Left cardiac atrium (tissue), 4 donors: ENCODE measurements around the gene IFI27L1. TPM values are rescaled to one million over a fixed set of nuclear protein-coding genes. Genes with fewer than 3 reads are reported as not detected.

Experiments
- ATAC-seq, 2 donors: fragments of 200-7000 bp; cut with Tn5 transposase; one replicate each; pipeline ENCODE4 v1.9.1; 2020; ENCODE audit warnings: mild to moderate bottlenecking in 2 of 2, moderate library complexity in 2 of 2
- DNase-seq: peaks from one replicate; pipeline ENCODE4 v3.0.0-alpha.2; 2020
- intact Hi-C, 2 donors: fragments of 100-400 bp; cut with DNase I; formaldehyde crosslinking; loops; one replicate each; pipeline versions ENCODE4 v1.14.1 to v1.15.1; 2022 to 2023
- total RNA-seq, 2 donors: library from RNA; stranded (reverse); fragmentation: NEBNext Ultra II Directional; extraction: Animal tissue kit (Norgen Biotek cat#: 25700); gene quantifications; one replicate each; pipeline ENCODE4 v1.2.1, GENCODE V29; 2021
- donor health status: DM: no; HTN: yes; CAD: no.
- donor health status: DM: no; HTN: yes; CAD: no; lungs with severe emphysema.
- donor health status: DM: yes; HTN: yes; CAD: no.
- donor health status: Dilated cardiomyopathy.

IFI27L1 gene
- total RNA-seq, 2 donors from 2014 or later: 10.5 to 13.8 TPM

DNA sequence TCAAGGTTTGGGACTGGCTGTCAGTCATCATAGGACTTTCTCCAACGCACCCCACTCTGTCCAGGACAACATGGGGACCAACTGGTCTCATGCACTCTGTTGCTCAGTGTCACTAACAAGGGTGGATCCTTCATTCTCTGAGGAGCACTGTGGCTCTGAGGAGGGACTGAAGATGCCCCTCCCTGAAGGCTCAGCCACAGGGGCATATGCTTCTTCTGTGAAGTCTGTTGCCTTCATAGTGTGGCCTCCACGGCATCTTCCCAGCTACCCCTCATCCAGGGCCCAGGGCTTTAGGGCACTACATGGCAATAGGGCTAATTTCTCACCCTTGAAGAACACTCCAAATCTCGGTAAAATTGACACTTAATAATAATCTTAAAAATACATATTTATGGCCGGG, 62.6 kb downstream of the IFI27L1 start:
- ATAC-seq: no peak
- no peak for DNase-seq
- intact Hi-C loops: no loop called here

DNA sequence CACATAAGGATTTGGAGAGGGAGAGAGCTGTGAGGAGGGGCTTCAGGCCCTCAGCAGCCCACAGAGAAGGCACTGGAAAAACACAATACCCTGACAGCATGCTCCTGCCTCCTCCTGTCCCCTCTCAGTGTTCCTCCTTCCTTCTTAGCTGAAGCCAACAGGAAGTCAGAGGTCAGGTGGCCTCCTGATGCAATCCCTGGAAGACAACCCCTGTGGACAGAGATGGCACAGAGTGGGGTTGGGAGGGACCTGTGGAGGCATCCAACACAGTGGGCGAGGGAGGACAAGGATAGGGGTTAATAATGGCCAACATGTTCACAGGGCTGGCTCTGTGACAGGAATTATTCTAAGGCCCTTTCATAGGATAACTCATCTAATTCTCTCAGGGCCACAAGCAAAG, 63.7 kb downstream of the IFI27L1 start:
- intact Hi-C loops: no loop called here
- no peak for DNase-seq
- ATAC-seq: no peak

- ATAC-seq (no peak), DNase-seq (no peak)
- intact Hi-C loops: no loop called here
Measured at GRCh38 chr14:94145902-94146527, 64.9 kb downstream of the IFI27L1 start.

Other genes starting within 250 kb of the IFI27L1 start
- gene FAM181A, start 154.0 kb upstream of the IFI27L1 start, total RNA-seq: not detected
- 100 to 1,000 TPM; 102 to 105 TPM for gene ASB2, start 104.7 kb upstream of the IFI27L1 start, total RNA-seq
- not detected for gene CCDC197, start 84.0 kb upstream of the IFI27L1 start, total RNA-seq
- gene OTUB2, start 55.0 kb upstream of the IFI27L1 start, total RNA-seq: under 1 TPM; 0.24 to 0.56 TPM
- gene DDX24, start 108 bp upstream of the IFI27L1 start, total RNA-seq: 100 to 1,000 TPM; 166 to 253 TPM
- 100 to 1,000 TPM; 138 to 441 TPM for gene IFI27, start 29.4 kb downstream of the IFI27L1 start, total RNA-seq
- gene IFI27L2, start 48.3 kb downstream of the IFI27L1 start, total RNA-seq: 10 to 100 TPM; 58.7 to 63.3 TPM
- under 1 TPM; 0.18 to 0.29 TPM for gene PPP4R4, start 93.0 kb downstream of the IFI27L1 start, total RNA-seq
- gene SERPINA10, start 212.0 kb downstream of the IFI27L1 start, total RNA-seq: not detected
- not detected for gene SERPINA6, start 242.0 kb downstream of the IFI27L1 start, total RNA-seq